Stimulated activated CD4-positive, alpha-beta T cell treated with anti-CD3 and anti-CD28 coated beads, Interleukin-1b, Interleukin-23, amount 100 ng/mL, for 24 hours (primary cell): ENCODE measurements around the gene KLHL29.

ENCODE experiments used
- DNase-seq, 4 experiments: peaks; one replicate each; pipeline ENCODE4 v3.0.0-alpha.2; 2020; ENCODE audit warnings: low read depth in 4 of 4, low spot score in 1 of 4

Gene KLHL29

DNA sequence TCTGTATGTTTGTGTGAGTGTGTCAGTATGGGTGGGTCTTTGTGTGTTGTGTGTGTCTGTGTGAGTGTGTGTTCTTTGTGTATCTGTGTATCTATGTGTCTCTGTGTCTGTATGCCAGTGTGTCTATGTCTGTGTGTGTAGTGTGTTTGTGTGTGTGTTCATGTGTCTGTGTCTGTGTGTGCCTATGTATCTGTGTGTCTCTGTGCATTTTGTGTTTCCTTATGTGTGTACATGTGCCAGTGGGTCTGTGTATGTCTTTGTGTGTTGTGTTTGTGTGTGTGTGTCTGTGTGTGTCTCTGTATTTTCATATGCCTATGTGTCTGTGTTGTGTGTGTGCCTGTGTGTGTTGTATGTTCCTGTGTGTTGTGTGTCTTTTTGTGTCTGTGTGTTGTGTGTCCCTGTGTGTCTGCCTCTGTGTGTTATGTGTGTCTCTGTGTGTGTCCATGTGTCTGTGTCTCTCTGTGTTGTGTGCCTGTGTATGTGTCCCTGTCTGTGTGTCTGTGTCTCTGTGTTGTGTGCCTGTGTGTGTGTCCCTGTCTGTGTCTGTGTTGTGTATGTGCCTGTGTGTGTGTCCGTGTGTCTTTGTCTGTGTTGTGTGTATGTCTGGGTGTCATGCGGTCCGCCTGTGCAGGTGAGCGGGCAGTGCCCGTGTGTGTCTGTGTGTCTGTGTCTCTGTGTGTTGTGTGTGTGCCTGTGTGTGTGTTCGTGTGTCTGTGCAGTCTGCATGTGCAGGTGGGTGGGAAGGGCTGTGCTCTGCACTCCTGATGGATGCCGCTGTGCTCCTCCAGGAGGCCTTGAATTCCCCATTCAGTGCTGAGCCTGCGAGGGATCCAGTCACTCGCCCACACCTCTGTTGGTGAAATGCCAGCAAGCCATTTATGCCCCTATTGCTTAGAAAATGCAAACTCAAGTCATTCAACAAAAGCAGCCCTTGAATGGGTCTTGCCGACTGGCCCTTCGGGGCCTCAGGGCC lies 37.4 kb downstream of the KLHL29 start:
- DNase-seq = no peak

DNA sequence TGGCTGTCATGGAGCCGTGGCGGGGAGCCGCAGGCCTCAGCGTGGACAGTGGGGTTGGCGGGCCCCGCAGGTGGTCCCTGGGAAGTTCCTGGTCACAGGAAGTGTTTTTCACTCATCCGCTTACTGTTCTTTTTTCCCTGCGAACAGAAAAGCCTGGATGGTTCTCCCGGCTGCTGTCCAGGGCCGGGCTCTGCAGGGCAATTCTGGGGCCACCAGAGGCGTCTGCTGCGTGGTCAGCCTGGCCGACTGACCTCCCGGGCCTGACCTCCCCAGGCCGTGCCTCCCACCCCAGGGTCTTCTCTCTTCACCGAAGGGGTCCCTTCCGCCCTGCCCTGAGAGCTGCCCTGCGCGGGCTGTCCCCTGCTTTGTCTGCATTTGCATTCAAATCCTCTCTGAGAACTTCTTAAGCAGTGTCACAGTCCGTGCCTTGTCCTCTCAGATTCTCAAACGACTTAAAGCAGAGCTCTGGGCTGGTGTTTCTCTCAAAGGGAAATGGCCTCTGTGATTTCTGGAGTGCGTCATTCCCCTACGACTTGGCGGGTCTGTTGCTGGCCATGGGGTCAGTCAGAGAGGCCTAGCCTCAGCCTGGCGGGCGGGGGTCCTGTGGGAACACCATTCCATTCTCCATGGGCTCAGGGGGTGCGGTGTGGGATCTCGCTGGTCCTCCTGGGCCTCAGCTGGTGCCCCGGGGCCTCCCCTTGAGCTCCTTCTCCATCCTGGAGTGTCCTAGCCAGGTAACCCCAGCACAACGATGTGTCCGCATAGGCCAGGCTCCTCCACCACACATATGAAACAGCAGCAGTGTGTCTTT lies 38.3 kb downstream of the KLHL29 start:
- no peak for DNase-seq

DNA sequence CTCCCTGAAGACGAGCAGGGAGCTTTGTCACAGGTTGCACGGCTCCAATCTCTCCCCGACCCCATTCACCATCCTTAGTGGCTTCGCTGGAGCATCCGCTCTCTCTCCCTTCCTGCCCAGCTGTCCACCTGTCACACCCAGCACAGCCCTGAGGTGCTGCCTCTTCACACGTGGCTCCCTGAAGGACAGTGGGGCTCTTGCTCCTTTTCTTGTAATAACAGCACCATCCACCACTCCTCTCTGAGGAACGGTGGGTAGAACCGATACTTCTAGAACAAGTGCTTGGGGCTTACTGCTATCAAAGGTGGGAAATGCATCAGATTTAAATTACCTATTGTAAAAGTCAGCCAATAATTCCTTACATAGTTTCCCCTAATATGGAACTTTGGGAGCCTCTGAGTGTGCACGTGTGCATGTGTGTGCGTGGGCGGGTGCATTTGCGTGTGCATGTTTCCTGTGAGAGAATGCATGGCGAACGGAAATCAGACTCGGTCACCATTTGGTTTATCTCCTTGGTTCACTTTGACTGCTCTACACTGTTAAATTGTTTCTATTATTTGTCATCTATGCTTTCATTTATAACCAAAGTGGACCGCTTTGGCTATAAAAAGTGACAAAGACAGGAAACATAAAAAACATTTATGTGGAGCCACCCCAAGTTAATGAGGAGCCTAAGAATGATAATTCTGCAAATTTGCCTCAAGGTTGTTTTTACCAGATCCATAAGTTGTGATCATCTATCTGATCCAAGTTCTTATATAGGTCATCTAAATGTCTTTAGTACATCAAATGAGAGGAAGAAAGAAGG lies 39.1 kb downstream of the KLHL29 start:
- DNase-seq = no peak

DNA sequence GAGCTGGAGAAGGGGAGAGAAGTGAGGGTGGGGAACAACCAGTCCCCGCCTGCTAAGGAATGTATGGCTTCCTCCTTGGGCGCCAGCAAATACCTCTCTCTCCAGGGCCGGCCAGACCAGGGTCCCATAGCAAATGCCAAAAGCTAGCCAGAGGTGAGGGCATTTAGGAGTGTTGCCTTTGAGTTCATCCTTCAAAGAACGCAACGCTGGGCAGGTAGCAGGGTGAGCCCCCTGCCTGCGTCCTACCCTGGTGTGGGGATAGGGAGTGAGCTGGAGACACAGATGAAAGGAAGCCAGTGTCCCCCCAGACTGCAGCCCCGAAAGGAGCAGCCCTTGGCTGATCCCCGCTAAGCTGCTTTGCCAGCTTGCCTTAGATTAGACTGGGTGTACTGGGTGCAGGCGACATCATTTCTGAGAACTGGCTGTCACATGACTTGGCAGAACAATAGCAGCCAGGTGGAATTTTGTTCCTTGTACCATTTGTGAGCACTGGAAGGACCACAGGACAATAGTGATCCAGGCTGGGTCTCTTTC lies 40.4 kb downstream of the KLHL29 start:
- DNase-seq = no peak

DNA sequence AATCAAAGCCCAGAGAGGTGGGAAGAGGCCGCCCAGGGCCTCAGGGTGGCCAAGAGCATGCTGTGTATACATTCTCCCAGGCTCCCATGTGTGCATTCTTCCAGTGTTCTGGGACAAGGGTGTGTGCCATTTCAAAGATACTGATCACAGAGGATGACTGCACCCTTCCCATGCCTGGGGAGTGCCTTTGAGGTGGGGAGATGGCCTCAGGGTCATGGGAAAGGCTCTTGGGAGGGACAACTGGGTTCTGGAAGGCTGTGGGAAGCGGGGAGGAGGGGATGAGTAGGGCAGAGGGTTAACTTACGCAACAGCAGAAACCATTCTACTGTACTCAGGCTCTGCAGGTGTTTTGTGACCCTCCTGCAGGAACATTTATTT lies 40.9 kb downstream of the KLHL29 start:
- DNase-seq = no peak

DNA sequence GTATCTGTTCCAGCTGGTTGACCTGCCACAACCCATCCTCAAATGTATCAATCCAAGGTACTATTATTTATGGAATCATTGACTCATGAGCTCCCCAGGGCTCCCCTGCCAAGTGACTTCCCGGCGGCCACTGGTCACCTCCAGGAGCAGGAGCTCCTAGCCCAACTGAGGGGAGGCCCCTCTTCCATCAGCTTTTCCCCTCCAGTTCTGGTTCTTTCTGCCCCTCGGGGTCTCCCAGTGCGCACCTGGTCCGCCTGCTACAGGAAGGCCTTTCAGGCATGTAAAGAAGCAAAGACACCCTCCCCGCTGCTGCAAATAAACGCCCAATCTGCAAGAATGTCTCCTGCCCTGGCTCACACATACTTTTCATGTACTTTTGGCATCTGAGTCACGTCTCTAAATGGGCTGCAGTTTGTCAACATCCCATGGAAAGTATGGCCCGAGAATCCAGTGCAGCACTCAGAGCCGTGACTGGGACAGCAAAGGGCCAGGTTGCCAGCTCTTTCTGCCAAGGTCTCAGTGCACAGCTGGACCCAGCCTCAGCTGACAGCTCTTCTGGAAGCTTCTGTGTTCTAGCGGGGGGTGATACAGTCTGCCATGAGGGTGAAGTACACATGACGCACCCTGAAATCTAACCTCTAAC lies 41.4 kb downstream of the KLHL29 start:
- no peak for DNase-seq

DNA sequence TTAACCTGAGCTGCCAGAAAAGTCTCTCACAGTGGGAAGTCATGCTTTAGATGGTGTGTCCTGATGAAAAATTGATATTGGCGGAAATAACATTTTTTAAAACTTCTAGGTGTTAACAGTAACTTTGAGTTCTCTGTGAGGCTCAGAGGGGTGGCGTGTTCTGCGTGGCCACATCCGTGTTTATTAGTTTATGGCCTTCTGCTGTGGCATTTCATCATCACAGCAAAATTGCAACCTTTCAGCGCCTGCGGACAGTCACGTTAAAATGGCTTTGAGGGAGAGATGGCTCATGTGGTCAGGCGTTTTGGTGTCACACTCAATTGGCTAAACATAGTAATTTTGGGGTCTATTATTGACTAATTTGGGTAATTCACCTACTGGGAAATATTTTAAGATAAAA lies 42.4 kb downstream of the KLHL29 start:
- DNase-seq = no peak

DNA sequence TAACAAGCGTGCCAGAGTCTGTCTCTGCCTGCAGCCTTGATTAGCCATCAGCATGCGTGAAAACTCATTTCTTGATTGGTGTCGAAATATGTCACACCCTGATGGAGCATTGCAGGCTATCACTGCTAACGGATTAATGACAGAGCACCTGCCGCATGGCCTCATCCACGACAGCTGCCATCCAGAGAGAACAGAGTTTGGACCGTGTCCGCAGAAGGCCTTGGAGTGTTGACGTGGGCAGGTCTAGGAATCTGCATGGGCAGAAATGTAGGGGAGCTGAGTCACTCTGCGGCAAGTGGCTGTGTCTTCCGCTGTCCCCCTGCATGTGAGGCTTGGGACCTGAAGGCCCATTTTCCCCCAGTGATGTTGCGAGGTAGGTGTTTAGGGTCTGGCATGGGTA lies 43.0 kb downstream of the KLHL29 start:
- DNase-seq = no peak

DNA sequence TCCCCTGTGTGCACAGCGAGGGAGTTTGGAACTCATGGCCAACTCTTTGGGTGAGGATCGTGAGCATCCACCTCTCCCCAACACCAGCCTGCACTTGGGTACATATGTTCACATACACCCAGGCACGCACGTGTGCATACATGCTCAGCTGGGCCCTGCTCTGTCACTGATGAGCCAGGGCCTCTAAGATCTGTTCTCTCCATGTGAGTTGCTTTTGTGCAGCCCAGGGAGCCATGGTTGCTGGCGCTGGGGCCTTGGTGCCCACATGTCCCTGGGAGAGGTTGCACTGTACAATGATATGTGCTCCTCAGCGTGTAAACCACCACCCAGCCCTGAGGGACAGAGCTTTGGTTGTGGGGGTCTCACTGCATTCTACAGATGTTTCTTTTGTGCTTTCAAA lies 44.1 kb downstream of the KLHL29 start:
- no peak for DNase-seq

DNA sequence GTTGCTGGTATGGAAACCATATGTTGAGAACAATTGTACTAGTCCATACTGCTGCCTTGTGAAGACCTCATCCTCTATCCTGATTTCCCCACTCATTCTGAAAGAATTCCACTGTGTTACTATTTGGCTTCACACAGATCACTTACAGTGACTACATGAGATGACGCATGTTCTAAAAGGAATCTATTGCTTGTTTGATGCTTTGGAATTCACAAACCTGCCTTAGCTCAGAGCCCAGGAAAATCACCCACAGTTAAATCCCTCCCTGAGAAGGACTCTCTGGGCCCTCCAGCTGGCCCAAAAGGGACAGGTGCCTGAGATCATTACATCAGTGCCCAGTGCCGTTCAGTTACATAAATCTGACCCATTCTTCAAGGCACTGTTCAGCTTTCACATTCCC lies 45.3 kb downstream of the KLHL29 start:
- no peak for DNase-seq

DNA sequence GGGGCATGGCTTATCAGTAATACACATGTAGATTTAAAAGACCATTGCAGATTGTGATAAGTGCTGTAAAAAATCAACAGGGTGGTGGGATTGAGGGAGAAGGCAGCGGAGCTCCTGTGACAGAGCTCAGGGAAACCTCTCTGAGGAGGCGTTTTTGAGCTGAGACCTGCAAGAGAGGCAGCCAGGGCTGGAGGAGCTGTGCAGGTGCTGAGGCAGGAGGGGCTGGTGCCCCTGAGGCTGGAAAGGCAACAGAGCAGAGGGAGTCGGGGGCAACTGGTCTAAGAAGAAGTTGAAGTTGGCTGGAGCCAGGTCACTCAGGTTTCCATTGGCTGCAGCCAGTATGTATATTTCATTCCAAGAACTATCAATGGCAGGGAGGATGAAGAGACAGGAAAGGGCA lies 47.6 kb downstream of the KLHL29 start:
- no peak for DNase-seq

DNA sequence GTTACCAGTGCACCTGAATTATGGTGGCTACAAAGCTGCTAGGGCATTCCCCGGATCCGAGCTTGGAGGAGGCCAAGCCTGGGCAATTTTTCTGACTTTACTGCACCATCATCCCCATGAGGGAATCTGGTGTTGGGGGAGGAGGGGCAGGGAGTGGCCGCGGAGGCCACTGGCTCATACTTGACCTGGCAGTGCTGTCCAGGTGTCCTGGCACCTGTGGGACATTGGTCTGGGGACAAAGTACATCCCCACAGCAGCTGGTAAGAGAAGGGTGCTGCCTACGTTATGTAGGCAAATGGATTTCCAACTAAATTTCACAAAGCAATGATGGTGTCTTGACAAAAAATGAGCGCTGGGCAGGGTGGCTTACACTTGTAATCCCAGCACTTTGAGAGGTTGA lies 48.3 kb downstream of the KLHL29 start:
- DNase-seq = no peak

DNA sequence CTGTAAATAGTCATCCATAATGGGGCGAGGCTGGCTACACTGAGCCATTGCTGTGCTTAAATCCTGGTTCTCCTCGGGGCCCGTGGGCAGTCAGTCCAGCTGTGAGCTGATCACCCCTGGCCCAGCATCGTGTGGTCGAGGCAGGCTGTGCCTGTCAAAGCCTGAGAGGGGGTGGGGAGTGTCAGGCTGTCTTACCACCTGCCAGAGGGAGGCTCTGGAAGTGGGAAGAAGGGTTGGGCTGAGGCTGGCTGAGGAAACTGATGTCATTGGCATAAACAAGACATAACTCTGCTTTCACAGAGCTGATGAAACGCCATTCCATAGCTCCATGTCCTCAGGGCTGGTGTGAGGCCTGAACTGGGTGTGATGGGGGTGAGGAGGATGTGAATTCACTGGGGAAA lies 49.7 kb downstream of the KLHL29 start:
- no peak for DNase-seq

DNA sequence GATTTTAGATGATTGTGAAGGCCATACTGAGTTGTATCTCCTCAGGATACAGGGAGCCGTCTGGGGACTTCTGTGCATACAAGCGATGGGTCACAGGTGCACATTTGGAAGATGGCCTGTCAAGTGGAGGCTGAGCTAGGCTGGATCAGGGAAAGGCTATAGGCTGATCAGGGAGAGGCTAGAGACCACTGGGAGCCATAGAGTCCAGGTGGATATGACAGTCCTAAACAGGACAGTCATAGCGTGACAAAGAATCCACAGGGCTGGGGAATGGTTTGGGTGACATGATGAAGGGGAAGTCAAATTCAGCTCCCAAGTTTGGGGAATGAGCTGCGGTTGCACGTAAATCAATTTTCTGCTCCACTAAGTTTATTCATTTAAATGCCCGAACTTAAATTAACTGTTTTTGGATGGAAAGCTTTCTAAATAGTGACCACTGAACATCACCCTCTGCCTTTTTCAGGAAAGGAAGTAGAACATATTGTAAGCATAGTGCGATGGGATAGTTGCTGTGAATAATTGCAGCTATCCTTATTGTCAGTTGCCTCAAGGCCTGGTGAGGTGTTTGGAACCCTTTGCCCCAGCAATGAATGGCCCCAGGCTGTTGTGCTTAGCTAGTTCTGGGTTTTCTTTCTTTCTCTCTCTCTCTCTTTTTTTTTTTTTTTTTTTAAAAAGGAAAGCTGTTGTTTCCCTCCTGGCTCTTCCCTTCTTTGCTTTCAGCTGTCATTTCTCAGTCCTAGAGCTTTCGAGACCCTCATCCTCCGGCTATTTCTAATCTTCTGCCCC lies 50.5 kb downstream of the KLHL29 start:
- no peak for DNase-seq

DNA sequence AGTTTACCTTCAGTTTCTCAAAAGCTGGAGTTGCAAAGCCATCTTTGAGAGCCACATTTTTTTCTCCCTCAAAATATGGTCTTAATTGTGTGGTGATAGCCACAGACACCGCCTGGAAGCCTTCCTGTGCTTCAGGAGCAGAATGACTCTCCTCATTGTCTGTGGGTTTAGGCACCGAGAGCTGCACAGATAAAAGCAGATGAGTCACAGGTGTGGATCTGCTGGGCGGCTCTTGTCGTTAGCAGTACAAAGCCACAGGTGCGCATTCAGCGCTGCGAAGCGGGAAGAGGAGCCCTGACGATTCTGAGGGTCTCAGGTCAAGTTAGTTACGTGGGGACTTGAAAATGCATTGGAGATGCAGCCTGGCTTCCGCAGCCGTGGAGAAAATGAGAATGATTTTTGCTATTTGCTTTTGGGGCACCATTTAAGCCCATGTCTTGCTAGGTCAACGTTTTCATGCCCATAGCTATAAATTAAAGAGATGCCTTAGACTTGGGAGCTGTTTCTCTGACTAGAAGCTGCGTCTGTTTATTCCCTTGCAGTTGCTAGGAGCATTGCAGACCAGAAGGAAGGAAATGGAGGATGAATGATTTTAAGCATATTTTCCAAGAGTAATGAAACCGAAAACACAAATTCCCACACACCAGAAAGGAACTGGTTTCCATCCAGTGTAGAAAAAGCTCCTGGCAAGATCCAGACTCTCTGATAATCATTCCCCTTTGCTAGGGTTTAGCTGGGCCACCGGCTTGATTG lies 51.5 kb downstream of the KLHL29 start:
- peak in 2 of 4 experiments; percentile 14 to 31 for DNase-seq

DNA sequence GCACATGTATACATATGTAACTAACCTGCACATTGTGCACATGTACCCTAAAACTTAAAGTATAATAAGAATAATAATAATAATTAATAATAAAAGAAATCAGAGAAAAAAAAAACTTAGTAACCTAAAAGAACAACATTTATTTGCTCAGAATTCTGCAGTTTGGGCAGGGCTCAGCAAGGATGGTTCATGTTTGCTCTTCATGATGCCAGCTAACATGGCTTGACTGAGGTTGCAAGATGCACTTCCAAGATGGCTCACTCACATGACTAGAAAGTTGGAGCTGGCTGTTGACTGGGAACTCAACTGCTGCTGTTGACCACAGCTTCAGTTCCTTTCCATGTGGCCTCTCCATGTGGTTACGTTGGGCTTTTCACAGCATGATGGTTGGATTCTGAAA lies 56.4 kb downstream of the KLHL29 start:
- DNase-seq = no peak

DNA sequence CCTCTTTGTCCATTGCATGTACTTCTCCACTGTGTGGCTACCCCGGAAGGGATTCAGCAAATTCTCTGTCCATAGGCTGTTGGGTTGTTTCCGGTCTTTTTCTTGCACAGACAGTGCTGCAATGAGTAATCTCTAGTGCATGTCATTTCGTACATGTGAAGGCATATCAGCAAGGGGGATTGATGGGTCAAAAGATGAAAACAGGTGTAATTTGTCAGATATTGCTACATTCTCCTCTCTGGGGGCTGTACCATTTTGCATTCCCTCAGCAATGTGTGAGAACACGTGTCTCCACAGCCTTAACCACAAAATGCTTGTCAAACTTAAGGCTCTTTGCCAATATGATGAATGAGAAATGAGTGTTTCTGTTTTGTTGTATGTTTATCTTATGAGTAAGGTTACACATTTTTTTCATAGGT lies 60.5 kb downstream of the KLHL29 start:
- no peak for DNase-seq

DNA sequence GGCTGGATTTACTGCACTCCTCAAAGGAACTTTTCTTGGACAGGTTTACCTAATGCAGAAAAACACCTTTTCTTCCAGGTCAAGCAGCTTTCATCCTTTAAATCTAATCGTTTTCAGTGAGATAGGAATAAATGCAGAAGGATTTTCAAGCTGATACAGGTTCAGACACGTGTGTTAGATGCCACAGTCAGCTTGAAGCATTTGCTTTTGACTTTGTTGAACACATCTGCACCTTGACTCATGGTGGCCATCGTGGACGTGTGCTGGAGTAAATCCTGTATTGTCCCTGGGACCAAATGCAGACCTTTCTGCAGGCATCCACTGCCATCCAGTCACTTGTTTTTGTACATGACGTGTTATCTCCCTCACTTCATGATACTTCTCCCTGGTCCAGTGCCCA lies 61.9 kb downstream of the KLHL29 start:
- DNase-seq = no peak

DNA sequence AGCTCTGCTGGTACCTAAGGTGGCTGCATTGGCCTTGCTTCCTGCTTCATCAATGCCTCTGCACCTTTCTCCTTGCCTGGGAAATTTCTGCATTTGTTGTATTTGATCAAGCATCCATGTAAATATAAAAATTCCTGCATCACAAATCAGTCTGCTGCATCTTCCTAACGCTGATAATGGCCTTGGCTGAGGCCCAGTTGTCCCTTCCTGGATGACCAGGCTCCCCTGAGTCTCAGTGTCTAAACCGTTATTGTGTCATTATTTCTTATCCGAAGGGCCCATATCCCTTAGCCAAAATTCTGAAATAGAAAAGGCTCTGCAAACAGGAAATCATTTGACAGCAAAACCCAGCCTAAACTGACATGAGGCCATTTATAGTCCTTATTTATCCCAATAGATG lies 62.4 kb downstream of the KLHL29 start:
- no peak for DNase-seq
